GM04503 (cell line): ENCODE data around the gene TMEM115.

ENCODE experiments used
- DNase-seq: peaks from one replicate; pipeline ENCODE4 v3.0.0-alpha.2; 2012; ENCODE audit warnings: low read depth

TMEM115 gene

GRCh38 chr3:50351323-50351697 is 8.0 kb downstream of the TMEM115 start:
- no peak for DNase-seq

- peak; percentile 74 for DNase-seq
Measured at GRCh38 chr3:50350527-50351322, 8.6 kb downstream of the TMEM115 start, which contains the start of the genes CYB561D2 and NPRL2. Gene CYB561D2, plus strand, starts transcription at chr3:50350862. Its CDS starts 572 bp downstream, at chr3:50351434. Gene NPRL2, minus strand, starts transcription at chr3:50350775. Its CDS starts 123 bp downstream, at chr3:50350652.

- DNase-seq, result no peak
Measured at GRCh38 chr3:50350213-50350526, 9.2 kb downstream of the TMEM115 start.

GRCh38 chr3:50347187-50347813 is 12.0 kb downstream of the TMEM115 start:
- no peak for DNase-seq

- DNase-seq, result no peak
Measured at GRCh38 chr3:50345586-50346234, 13.6 kb downstream of the TMEM115 start, which contains the start of gene ZMYND10. Gene ZMYND10, minus strand, starts transcription at chr3:50345732. Its CDS starts 153 bp downstream, at chr3:50345579.

- DNase-seq, result no peak
Measured at GRCh38 chr3:50345008-50345407, 14.3 kb downstream of the TMEM115 start.

- no peak for DNase-seq
Measured at GRCh38 chr3:50342813-50343633, 16.3 kb downstream of the TMEM115 start.

GRCh38 chr3:50341996-50342650 is 17.2 kb downstream of the TMEM115 start:
- DNase-seq, result no peak

- DNase-seq, result no peak
Measured at GRCh38 chr3:50341537-50341936, 17.8 kb downstream of the TMEM115 start.

GRCh38 chr3:50340448-50341329 is 18.6 kb downstream of the TMEM115 start, which contains the start of gene RASSF1:
Gene RASSF1, minus strand, starts transcription at chr3:50340836. Its CDS starts 31 bp downstream, at chr3:50340805.
- no peak for DNase-seq

- DNase-seq, result no peak
Measured at GRCh38 chr3:50340147-50340447, 19.2 kb downstream of the TMEM115 start.

GRCh38 chr3:50339485-50340146 is 19.7 kb downstream of the TMEM115 start:
- DNase-seq, result no peak

GRCh38 chr3:50338965-50339364 is 20.4 kb downstream of the TMEM115 start:
- DNase-seq, result no peak

- peak; percentile 93 for DNase-seq
Measured at GRCh38 chr3:50337175-50337861, 22.0 kb downstream of the TMEM115 start.

GRCh38 chr3:50336452-50337174 is 22.7 kb downstream of the TMEM115 start:
- DNase-seq, result no peak

GRCh38 chr3:50334339-50335075 is 24.8 kb downstream of the TMEM115 start:
- DNase-seq, result no peak

- no peak for DNase-seq
Measured at GRCh38 chr3:50333744-50334328, 25.5 kb downstream of the TMEM115 start.
